Tibial nerve (tissue), 4 donors: Measurements from ENCODE around the gene MESP2. TPM values are rescaled to one million over a fixed set of nuclear protein-coding genes. Genes with fewer than 3 reads are reported as not detected.

Experiments
- DNase-seq, 2 donors: peaks; one replicate each; pipeline ENCODE4 v3.0.0-alpha.2; 2019; ENCODE audit warnings: low spot score in 2 of 2
- H3K27ac ChIP-seq, 4 donors: fragments of 200-600 bp; sonication (generic) in 3 of 4; one replicate each; pipeline ENCODE4 v1.5.1; 2017 to 2019; ENCODE audit warnings: mild to moderate bottlenecking in 1 of 4
- H3K27me3 ChIP-seq, 2 donors: fragments of 200-600 bp; sonication (generic) in 1 of 2; one replicate each; pipeline versions ENCODE4 v1.5.1 to v1.6.0; 2017 to 2019
- H3K36me3 ChIP-seq, 3 donors: fragments of 200-600 bp; sonication (generic); one replicate each; pipeline ENCODE4 v1.5.1; 2018 to 2019
- H3K4me1 ChIP-seq, 4 donors: fragments of 200-600 bp; sonication (generic) in 3 of 4; one replicate each; pipeline ENCODE4 v1.5.1; 2017 to 2019
- H3K4me3 ChIP-seq, 4 donors: fragments of 200-600 bp; sonication (generic) in 3 of 4; one replicate each; pipeline ENCODE4 v1.5.1; 2017 to 2019; ENCODE audit warnings: mild to moderate bottlenecking in 1 of 4, moderate library complexity in 1 of 4
- H3K9me3 ChIP-seq, 4 donors: fragments of 200-600 bp; sonication (generic) in 3 of 4; one replicate each; pipeline ENCODE4 v1.5.1; 2017 to 2019
- EP300 ChIP-seq, 2 donors: sonication (generic); formaldehyde crosslinking; IDR thresholded peaks; one replicate each; pipeline ENCODE4 v1.6.1; 2017; ENCODE audit warnings: antibody characterized with exemption in 2 of 2, mild to moderate bottlenecking in 1 of 2
- POLR2A ChIP-seq, 2 donors: fragments of 450-650 bp; IDR thresholded peaks; one replicate each; pipeline ENCODE4 v1.6.1; 2017; ENCODE audit warnings: antibody characterized with exemption in 2 of 2, mild to moderate bottlenecking in 2 of 2, moderate library complexity in 2 of 2
- WGBS, 2 donors: methylation state at CpG; one replicate each; pipeline ENCODE4 v1.1.5; 2018; 5-methylcytosine and 5-hydroxymethylcytosine counted together
- total RNA-seq, 4 donors: library from RNA; depleted of rRNA; stranded (reverse); fragments of >200 nt; gene quantifications; one replicate each; pipeline ENCODE4 v1.1.0, GENCODE V29; 2016
- TF ChIP-seq, protein P1 (sequence below), 5 experiments: fragments of 200-600 bp in 3 of 5; fragments of 450-650 bp in 2 of 5; sonication (generic) in 3 of 5; IDR thresholded peaks; one replicate each; pipeline ENCODE4 v1.5.1; 2016 to 2019; ENCODE audit warnings: antibody characterized with exemption in 5 of 5, mild to moderate bottlenecking in 3 of 5, moderate library complexity in 2 of 5

Gene MESP2
- total RNA-seq, 4 donors from 2014 or later, result 1.5 TPM; not detected in 3

DNA sequence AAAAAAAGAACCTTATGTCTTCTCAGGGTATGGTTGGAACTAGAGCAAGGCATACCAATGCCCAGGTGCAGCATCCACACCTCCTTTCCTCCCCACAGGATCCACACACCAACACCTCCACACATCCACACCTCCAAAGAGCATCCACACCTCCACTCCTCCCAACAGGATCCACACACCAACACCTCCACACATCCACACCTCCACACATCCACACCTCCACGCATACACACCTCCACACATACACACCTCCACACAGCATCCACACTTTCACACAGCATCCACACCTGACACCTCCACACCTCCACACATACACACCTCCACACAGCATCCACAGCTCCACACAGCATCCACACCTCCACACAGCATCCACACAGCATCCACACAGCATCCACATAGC lies 30.4 kb upstream of the MESP2 start:
- H3K27ac ChIP-seq, result no peak overlapping the region
- peaks cover 0 to 11% (median 6%) of the 10 kb centered on the region in 4 donors for H3K4me1 ChIP-seq
- no peaks in the 10 kb centered on the region for H3K9me3 ChIP-seq
- H3K27me3 ChIP-seq, result peaks cover 0 to 41% of the 10 kb centered on the region in 2 donors
- no peaks in the 10 kb centered on the region for H3K36me3 ChIP-seq
- TF ChIP-seq EP300 (IDR thresholded peaks at IDR 0.05) (no peak), POLR2A (IDR thresholded peaks at IDR 0.05) (no peak)
- no peak for DNase-seq
- no peak overlapping the region for H3K4me3 ChIP-seq
- WGBS, 2 donors, result 0 to 53% methylated on average over 1 of the region's 1 CpG

GRCh38 chr15:89746386-89746780 lies 29.7 kb upstream of the MESP2 start:
- Histone ChIP-seq H3K27me3 (peaks cover 0 to 41% of the 10 kb centered on the region in 2 donors), H3K9me3 (no peaks in the 10 kb centered on the region), H3K4me1 (peaks cover 0 to 16% (median 10%) of the 10 kb centered on the region in 4 donors), H3K27ac (no peak overlapping the region), H3K4me3 (no peak overlapping the region), H3K36me3 (no peaks in the 10 kb centered on the region)
- WGBS, 2 donors, result 64 to 77% methylated on average over 9 of the region's 9 CpGs
- TF ChIP-seq, protein P1, sequence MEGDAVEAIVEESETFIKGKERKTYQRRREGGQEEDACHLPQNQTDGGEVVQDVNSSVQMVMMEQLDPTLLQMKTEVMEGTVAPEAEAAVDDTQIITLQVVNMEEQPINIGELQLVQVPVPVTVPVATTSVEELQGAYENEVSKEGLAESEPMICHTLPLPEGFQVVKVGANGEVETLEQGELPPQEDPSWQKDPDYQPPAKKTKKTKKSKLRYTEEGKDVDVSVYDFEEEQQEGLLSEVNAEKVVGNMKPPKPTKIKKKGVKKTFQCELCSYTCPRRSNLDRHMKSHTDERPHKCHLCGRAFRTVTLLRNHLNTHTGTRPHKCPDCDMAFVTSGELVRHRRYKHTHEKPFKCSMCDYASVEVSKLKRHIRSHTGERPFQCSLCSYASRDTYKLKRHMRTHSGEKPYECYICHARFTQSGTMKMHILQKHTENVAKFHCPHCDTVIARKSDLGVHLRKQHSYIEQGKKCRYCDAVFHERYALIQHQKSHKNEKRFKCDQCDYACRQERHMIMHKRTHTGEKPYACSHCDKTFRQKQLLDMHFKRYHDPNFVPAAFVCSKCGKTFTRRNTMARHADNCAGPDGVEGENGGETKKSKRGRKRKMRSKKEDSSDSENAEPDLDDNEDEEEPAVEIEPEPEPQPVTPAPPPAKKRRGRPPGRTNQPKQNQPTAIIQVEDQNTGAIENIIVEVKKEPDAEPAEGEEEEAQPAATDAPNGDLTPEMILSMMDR (IDR thresholded peaks at IDR 0.05), result no peak
- TF ChIP-seq POLR2A (IDR thresholded peaks at IDR 0.05), result no peak
- no peak for TF ChIP-seq EP300 (IDR thresholded peaks at IDR 0.05)
- DNase-seq, result no peak

- Histone ChIP-seq H3K27ac (no peak overlapping the region), H3K4me1 (peaks cover 0 to 17% (median 11%) of the 10 kb centered on the region in 4 donors), H3K27me3 (peaks cover 0 to 41% of the 10 kb centered on the region in 2 donors), H3K4me3 (no peak overlapping the region), H3K36me3 (no peaks in the 10 kb centered on the region), H3K9me3 (no peaks in the 10 kb centered on the region)
- DNase-seq, result no peak
- WGBS, 2 donors, result 45 to 54% methylated on average over 28 of the region's 28 CpGs
- TF ChIP-seq EP300 (IDR thresholded peaks at IDR 0.05), result no peak
- no peak for TF ChIP-seq POLR2A (IDR thresholded peaks at IDR 0.05)
- TF ChIP-seq, protein P1 (IDR thresholded peaks at IDR 0.05), result no peak
These were observed 28.1 kb upstream of the MESP2 start for GRCh38 chr15:89747708-89748682.

DNA sequence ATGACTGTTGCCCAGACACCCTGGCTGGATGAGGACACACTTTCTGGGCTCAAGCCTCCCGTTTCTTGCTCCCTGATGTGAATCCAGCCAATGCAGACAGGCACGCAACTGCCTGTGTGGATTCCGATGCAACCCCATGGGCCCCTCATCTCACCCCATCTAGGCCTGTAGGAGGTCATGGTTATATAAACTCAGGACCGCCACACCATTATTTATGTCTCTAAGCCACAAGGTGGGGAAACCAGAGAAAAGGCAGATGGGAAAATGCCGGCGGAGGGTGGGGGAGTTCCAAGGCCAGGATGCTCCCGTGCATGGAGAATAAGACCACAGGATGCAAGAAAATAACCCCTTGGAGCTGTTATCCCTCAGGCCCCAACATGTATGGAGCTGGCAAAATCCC lies 27.1 kb upstream of the MESP2 start:
- no peak for DNase-seq
- TF ChIP-seq, protein P1 (IDR thresholded peaks at IDR 0.05), result no peak
- TF ChIP-seq POLR2A (IDR thresholded peaks at IDR 0.05), result no peak
- no peak for TF ChIP-seq EP300 (IDR thresholded peaks at IDR 0.05)
- peaks cover 0 to 41% of the 10 kb centered on the region in 2 donors for H3K27me3 ChIP-seq
- H3K4me1 ChIP-seq, result peaks cover 0 to 17% (median 11%) of the 10 kb centered on the region in 4 donors
- 87 to 88% methylated on average over 7 of the region's 7 CpGs for WGBS, 2 donors
- no peaks in the 10 kb centered on the region for H3K9me3 ChIP-seq
- no peaks in the 10 kb centered on the region for H3K36me3 ChIP-seq
- H3K27ac ChIP-seq, result no peak overlapping the region
- H3K4me3 ChIP-seq, result no peak overlapping the region

GRCh38 chr15:89749526-89749925 lies 26.6 kb upstream of the MESP2 start:
- 63 to 71% methylated on average over 4 of the region's 4 CpGs for WGBS, 2 donors
- no peak for DNase-seq
- TF ChIP-seq, protein P1 (IDR thresholded peaks at IDR 0.05), result no peak
- no peak for TF ChIP-seq EP300 (IDR thresholded peaks at IDR 0.05)
- no peak for TF ChIP-seq POLR2A (IDR thresholded peaks at IDR 0.05)
- Histone ChIP-seq H3K4me3 (no peak overlapping the region), H3K9me3 (no peaks in the 10 kb centered on the region), H3K36me3 (no peaks in the 10 kb centered on the region), H3K27ac (no peak overlapping the region), H3K27me3 (peaks cover 0 to 41% of the 10 kb centered on the region in 2 donors), H3K4me1 (peaks cover 0 to 17% (median 11%) of the 10 kb centered on the region in 4 donors)
